DND-41 (cell line): ENCODE measurements around the gene CKB.

Experiments used
- ATAC-seq: fragments of 200-7000 bp; cut with Tn5 transposase; 3 replicates; pipeline ENCODE4 v1.9.1; 2021; ENCODE audit warnings: low read depth; ENCODE audit not compliant: insufficient read depth
- DNase-seq: peaks from one replicate; pipeline ENCODE4 v3.0.0-alpha.2; 2020
- H2AFZ ChIP-seq: 2 replicates; pipeline ENCODE4 v1.6.0; 2012; ENCODE audit warnings: low read depth, low read length
- H3K27ac ChIP-seq: 2 replicates; pipeline ENCODE4 v1.5.1; 2012; ENCODE audit warnings: low read length, inconsistent platforms
- H3K27me3 ChIP-seq: fragments of 200-600 bp; sonication (generic); 2 replicates; pipeline ENCODE4 v1.6.0; 2012; ENCODE audit warnings: low read length, mild to moderate bottlenecking, inconsistent platforms; ENCODE audit not compliant: insufficient read depth, poor library complexity
- H3K36me3 ChIP-seq: 2 replicates; pipeline ENCODE4 v1.5.1; 2012; ENCODE audit warnings: low read length, inconsistent platforms; ENCODE audit not compliant: insufficient read depth
- H3K4me1 ChIP-seq: 2 replicates; pipeline ENCODE4 v1.5.1; 2012; ENCODE audit warnings: mild to moderate bottlenecking, low read length; ENCODE audit not compliant: insufficient read depth
- H3K4me2 ChIP-seq: 2 replicates; pipeline ENCODE4 v1.6.0; 2012; ENCODE audit warnings: mild to moderate bottlenecking, moderate library complexity, low read length, inconsistent platforms; ENCODE audit not compliant: insufficient read depth
- H3K4me3 ChIP-seq, 2 experiments: fragments of 200-600 bp in 1 of 2; shearing (Covaris generic) in 1 of 2; 2 replicates each; pipeline ENCODE4 v1.5.1; 2012 to 2016; ENCODE audit warnings: inconsistent platforms in 2 of 2, low read length in 2 of 2, mild to moderate bottlenecking in 2 of 2, low read depth in 1 of 2, moderate library complexity in 1 of 2
- H3K79me2 ChIP-seq: 2 replicates; pipeline ENCODE4 v1.6.0; 2012; ENCODE audit warnings: low read length, inconsistent platforms; ENCODE audit not compliant: insufficient read depth
- H3K9ac ChIP-seq: 2 replicates; pipeline ENCODE4 v1.6.0; 2012; ENCODE audit warnings: low read depth, mild to moderate bottlenecking, inconsistent platforms, low read length, moderate library complexity
- H3K9me3 ChIP-seq: 2 replicates; pipeline ENCODE4 v1.5.1; 2012; ENCODE audit warnings: low read length, moderate library complexity, mild to moderate bottlenecking, inconsistent platforms; ENCODE audit not compliant: insufficient read depth, severe bottlenecking
- H4K20me1 ChIP-seq: 2 replicates; pipeline ENCODE4 v1.6.0; 2012; ENCODE audit warnings: low read length; ENCODE audit not compliant: insufficient read depth
- EZH2 ChIP-seq: IDR thresholded peaks from 3 replicates; pipeline ENCODE4 v1.6.1; 2012; ENCODE audit warnings: borderline replicate concordance, low read depth, mild to moderate bottlenecking, moderate library complexity, low read length, inconsistent platforms; ENCODE audit not compliant: severe bottlenecking
- TF ChIP-seq, protein P1 (sequence below): IDR thresholded peaks from 2 replicates; pipeline ENCODE4 v1.5.1; 2012; ENCODE audit warnings: borderline replicate concordance, low read length, moderate library complexity, mild to moderate bottlenecking; ENCODE audit not compliant: poor library complexity, severe bottlenecking; ENCODE audit errors: extremely low read depth

The CKB gene

DNA sequence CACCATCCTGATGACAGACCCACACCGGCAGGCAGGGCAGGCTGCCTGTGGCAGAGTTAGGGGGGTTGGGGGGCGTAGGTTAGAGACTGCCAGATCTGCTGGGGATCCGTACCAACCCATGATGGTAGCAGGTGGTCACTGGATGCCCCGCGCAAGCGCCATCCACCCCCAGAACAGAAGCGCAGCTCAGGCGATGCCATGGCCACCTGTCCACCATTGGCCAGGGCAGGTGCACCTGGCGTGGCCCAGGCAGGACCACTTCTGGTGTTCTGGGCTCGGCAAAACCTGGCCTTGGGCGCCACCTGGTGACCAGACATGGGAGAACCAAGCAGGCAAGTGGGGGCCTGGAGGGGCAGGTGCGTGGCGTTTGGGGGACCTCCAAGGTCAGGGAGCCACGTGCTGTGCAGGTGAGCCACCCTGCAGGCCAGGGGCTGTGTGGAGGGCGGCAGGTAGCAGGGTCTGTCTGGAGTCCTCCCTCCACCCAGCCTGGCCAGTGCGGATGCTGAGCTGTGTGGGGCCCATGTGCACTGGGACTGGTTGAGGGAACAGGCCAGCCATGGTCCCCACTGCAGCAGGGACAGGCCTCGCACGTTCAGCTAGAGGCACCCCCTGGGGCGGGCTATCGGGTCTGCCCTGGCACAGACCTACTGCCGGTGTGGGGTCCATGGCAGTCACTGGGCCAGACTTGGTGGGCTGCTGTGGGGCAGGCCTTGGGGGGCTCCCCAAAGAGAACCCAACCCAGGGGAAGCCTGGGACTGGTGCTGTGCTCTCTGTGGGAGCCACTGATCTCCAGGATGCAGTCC is 24.2 kb upstream of the CKB start:
- ATAC-seq, result peak; percentile 81
- H3K36me3 ChIP-seq, result no peaks in the 10 kb centered on the region; the same call in 1 of the 2 replicates
- peak; percentile 70 for DNase-seq
- TF ChIP-seq, protein P1, sequence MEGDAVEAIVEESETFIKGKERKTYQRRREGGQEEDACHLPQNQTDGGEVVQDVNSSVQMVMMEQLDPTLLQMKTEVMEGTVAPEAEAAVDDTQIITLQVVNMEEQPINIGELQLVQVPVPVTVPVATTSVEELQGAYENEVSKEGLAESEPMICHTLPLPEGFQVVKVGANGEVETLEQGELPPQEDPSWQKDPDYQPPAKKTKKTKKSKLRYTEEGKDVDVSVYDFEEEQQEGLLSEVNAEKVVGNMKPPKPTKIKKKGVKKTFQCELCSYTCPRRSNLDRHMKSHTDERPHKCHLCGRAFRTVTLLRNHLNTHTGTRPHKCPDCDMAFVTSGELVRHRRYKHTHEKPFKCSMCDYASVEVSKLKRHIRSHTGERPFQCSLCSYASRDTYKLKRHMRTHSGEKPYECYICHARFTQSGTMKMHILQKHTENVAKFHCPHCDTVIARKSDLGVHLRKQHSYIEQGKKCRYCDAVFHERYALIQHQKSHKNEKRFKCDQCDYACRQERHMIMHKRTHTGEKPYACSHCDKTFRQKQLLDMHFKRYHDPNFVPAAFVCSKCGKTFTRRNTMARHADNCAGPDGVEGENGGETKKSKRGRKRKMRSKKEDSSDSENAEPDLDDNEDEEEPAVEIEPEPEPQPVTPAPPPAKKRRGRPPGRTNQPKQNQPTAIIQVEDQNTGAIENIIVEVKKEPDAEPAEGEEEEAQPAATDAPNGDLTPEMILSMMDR, result peak; percentile 97
- TF ChIP-seq EZH2, result no peak
- H3K9ac ChIP-seq, result no peak overlapping the region
- no peak overlapping the region for H3K4me2 ChIP-seq
- no peaks in the 10 kb centered on the region for H3K9me3 ChIP-seq
- H3K4me3 ChIP-seq, result no peak overlapping the region
- peaks cover 55% of the 10 kb centered on the region for H4K20me1 ChIP-seq
- no peaks in the 10 kb centered on the region for H3K4me1 ChIP-seq
- no peaks in the 10 kb centered on the region for H3K27me3 ChIP-seq
- H3K79me2 ChIP-seq, result no peaks in the 10 kb centered on the region
- no peak overlapping the region; the same call in 1 of the 2 replicates for H2AFZ ChIP-seq
- no peak overlapping the region for H3K27ac ChIP-seq

DNA sequence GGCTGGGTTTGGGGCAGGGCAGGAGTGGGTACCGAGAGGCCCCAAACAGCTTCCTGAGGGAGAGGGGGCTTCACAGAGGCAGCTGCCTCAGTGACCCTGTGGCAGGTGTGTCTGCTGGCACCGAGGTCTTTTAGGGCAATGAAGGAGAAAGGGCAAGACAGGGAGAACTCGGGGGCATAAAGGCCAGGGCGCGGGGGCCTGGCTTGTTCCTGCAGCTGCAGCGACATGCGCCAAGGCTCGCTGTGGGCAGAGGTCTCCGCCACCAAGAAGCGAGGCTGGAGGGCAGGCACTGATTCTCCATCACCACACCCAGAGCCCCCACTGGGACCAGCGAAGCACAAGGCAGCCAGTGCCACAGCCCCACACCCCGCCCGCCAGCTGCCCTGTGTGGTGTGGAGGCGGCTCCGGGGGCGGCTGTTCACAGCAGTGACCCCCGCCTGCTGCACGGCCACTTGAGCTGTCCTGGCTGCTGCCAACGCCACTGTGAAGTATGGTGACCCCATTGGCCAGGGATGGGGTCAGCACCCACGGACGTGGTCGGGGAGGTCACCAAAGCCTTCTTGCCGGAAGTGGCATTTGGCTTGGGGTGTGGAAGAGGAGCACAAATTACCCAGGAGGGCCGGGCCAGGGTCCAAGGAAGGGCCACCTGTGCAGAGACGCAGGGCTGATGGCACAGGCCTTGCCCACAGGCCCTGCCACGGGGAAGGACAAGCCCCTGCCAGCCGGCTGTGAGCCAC is 23.5 kb upstream of the CKB start:
- no peak overlapping the region for H3K9ac ChIP-seq
- no peaks in the 10 kb centered on the region for H3K4me1 ChIP-seq
- H3K9me3 ChIP-seq, result no peaks in the 10 kb centered on the region
- DNase-seq, result no peak
- no peaks in the 10 kb centered on the region for H3K27me3 ChIP-seq
- peaks cover 54% of the 10 kb centered on the region for H4K20me1 ChIP-seq
- no peaks in the 10 kb centered on the region for H3K36me3 ChIP-seq
- H3K79me2 ChIP-seq, result no peaks in the 10 kb centered on the region
- no peak overlapping the region for H2AFZ ChIP-seq
- H3K27ac ChIP-seq, result no peak overlapping the region
- H3K4me2 ChIP-seq, result no peak overlapping the region
- no peak for ATAC-seq
- H3K4me3 ChIP-seq, result no peak overlapping the region
- no peak for TF ChIP-seq EZH2
- TF ChIP-seq, protein P1, result no peak

DNA sequence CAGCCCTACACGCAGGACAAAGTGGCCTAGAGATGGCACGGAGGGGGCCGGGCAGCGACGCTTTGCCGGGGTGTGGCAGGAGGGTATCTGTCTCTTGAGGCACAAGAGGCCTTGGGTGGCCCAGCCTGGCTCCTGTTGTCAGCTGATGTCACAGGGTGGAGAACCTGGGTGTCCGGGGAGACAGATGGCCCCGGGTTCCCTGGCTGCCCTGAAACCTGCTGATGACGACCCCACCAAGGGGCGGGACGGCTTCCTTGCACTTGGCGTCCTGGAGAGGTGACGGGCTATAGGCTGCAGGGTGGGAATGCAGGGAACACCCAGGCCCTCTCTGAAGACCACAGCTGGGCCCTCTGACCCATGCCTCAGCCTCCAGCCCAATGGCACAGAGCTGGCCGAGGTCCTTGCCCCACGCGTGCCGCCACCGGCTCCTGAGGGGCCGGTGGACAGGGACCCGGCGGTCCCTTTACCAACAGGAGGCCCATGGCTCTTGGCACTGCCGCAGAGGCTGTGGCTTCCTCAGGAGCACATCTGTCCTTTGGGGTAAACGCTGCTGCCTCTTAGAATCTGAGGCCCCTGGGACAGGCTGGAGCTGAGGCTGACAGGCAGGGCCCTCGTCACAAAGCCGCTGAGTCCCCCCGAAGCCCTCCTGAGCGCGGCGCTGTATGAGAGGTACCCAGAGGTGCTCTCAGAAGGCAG is 22.7 kb upstream of the CKB start:
- no peaks in the 10 kb centered on the region for H3K36me3 ChIP-seq
- no peak overlapping the region for H2AFZ ChIP-seq
- no peak overlapping the region for H3K9ac ChIP-seq
- H4K20me1 ChIP-seq, result peaks cover 53% of the 10 kb centered on the region
- DNase-seq, result no peak
- no peak overlapping the region for H3K4me3 ChIP-seq
- no peak overlapping the region for H3K4me2 ChIP-seq
- no peak for TF ChIP-seq EZH2
- TF ChIP-seq, protein P1, result no peak
- no peaks in the 10 kb centered on the region for H3K27me3 ChIP-seq
- H3K9me3 ChIP-seq, result no peaks in the 10 kb centered on the region
- no peak overlapping the region for H3K27ac ChIP-seq
- no peaks in the 10 kb centered on the region for H3K79me2 ChIP-seq
- ATAC-seq, result no peak
- H3K4me1 ChIP-seq, result no peaks in the 10 kb centered on the region
